ENCODE measurements around the gene LENEP. TPM values are rescaled to one million over a fixed set of nuclear protein-coding genes. Genes with fewer than 3 reads are reported as not detected.
A peak's percentile ranks its signal among the peaks of the same experiment; 100 is the strongest.

Gene LENEP
- total RNA-seq, 1 donor from 2014 or later = not detected

DNA sequence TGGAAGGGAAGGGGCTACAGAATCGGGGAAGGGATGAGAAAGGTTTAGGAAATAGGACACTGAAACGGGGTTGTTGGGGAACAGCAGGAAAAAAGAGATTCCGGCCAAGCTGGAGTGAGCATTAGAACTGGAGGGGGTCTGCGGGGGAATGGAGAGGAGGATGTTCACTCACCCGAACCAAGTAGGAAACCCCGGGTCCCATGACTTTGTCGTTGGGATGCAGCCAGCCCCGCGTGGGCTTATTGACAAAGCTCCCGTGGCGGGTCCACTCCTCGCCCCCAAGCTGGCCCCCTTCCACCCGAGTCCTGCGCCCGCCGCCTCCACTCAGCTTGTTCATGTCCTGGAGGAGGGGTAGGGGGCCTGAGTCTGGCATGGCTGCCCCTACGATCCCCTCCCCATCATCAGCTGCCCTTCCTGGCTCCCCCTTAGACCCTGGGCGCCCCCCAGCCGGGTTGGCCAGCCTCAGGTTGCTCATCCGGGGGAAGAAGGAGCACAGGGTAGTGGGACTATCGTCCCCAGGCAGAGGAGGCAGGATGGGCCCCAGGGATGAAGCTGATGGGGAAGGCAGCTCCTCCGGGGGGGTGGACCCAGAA lies 23.4 kb upstream of the LENEP start:
- Histone ChIP-seq H3K36me3 (no peaks in the 10 kb centered on the region), H3K79me2 (ENCODE audit: low read depth) (peaks cover 46% of the 10 kb centered on the region), H3K27me3 (no peaks in the 10 kb centered on the region), H4K20me1 (ENCODE audit: low read depth) (peaks cover 13% of the 10 kb centered on the region), H3K4me2 (peak overlapping the region; percentile 91), H3K4me3 (peak overlapping the region; percentile 51), H3K4me1 (peaks cover 35% of the 10 kb centered on the region), H3K9ac (peak overlapping the region; percentile 51), H3K9me3 (ENCODE audit: low read depth) (no peaks in the 10 kb centered on the region), H3K27ac (no peak overlapping the region), H3F3A (ENCODE audit: low read depth) (peaks cover 40% of the 10 kb centered on the region), H2AFZ (replicated peaks) (no peak overlapping the region)
- Mint-ChIP-seq H3K9me3 (no peaks in the 10 kb centered on the region), H3K27me3 (ENCODE audit: insufficient read depth, low read depth) (peaks cover 3% of the 10 kb centered on the region), H3K27ac (peak overlapping the region; percentile 38), H3K4me3 (peak overlapping the region; percentile 83), H3K36me3 (peaks cover 12% of the 10 kb centered on the region), H3K4me1 (peaks cover 40% of the 10 kb centered on the region)
- DNase-seq (ENCODE audit: low spot score) = peak; percentile 33
- no peak for TF ChIP-seq EZH2 (IDR thresholded peaks at IDR 0.05)
- TF ChIP-seq CTCF (IDR thresholded peaks at IDR 0.05) = no peak
- no peak for TF ChIP-seq EZH2phosphoT487 (IDR thresholded peaks at IDR 0.05)

DNA sequence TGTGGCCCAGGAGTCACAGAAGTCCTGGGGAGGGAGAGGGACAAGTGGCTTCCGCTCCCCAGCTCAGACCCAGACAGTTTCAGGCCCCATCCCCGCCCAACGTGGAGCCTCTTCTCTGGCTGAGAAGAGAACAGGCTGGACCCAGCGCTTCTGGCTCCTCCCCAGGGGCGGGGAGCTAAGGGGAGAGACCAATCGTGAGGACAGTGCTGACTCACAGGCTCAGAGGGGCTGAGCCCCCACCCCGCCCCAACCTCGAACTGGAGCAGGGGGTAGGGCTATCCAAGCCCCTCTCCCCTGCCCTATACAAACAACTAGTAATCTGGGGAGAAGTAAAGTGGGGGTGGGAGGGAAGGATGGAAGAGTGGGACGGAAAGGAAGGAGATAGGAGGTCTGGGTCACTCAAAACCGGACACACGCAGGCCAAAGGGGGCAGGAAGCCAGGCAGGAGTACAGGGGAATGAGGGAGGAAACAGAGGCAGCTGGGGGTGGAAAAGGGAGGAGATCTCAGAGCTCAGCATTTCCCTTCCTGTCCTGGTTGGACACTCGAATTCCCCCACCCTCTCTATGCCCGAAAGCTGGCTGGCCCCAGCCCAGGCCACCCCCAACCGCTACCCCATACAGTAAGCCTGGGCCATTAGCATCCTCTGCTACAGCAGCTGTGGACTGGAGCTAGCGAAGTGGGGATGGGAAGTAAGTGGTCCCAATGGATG lies 22.6 kb upstream of the LENEP start, which contains the start of gene SHC1:
SHC1 (minus strand) TSS at position 117 of the 710 bp plus-strand sequence. CDS start 221 bp downstream, outside the sequence.
- Histone ChIP-seq H3K4me1 (peaks cover 35% of the 10 kb centered on the region), H4K20me1 (ENCODE audit: low read depth) (peaks cover 14% of the 10 kb centered on the region), H3K4me2 (peak within 1 kb of the TSS; percentile 91), H3K79me2 (ENCODE audit: low read depth) (peaks cover 54% of the 10 kb centered on the region), H3K36me3 (no peaks in the 10 kb centered on the region), H3K9me3 (ENCODE audit: low read depth) (no peaks in the 10 kb centered on the region), H3K9ac (peak within 1 kb of the TSS; percentile 51), H3K27ac (peak within 1 kb of the TSS; percentile 43), H3K27me3 (no peaks in the 10 kb centered on the region), H2AFZ (replicated peaks) (no peak within 1 kb of the TSS), H3K4me3 (peak within 1 kb of the TSS; percentile 51), H3F3A (ENCODE audit: low read depth) (peaks cover 44% of the 10 kb centered on the region)
- TF ChIP-seq CTCF (IDR thresholded peaks at IDR 0.05) = no peak
- TF ChIP-seq EZH2phosphoT487 (IDR thresholded peaks at IDR 0.05) = no peak
- no peak for TF ChIP-seq EZH2 (IDR thresholded peaks at IDR 0.05)
- Mint-ChIP-seq H3K4me1 (peaks cover 40% of the 10 kb centered on the region), H3K27me3 (ENCODE audit: insufficient read depth, low read depth) (peaks cover 3% of the 10 kb centered on the region), H3K36me3 (peaks cover 7% of the 10 kb centered on the region), H3K9me3 (no peaks in the 10 kb centered on the region), H3K4me3 (peak within 1 kb of the TSS; percentile 83), H3K27ac (peak within 1 kb of the TSS; percentile 96)
- peak; percentile 96 for DNase-seq (ENCODE audit: low spot score)

GRCh38 chr1:154971341-154971998 lies 21.9 kb upstream of the LENEP start:
- Histone ChIP-seq H3K9me3 (ENCODE audit: low read depth) (no peaks in the 10 kb centered on the region), H3K4me1 (peaks cover 42% of the 10 kb centered on the region), H4K20me1 (ENCODE audit: low read depth) (peaks cover 21% of the 10 kb centered on the region), H3K36me3 (no peaks in the 10 kb centered on the region), H2AFZ (replicated peaks) (no peak overlapping the region), H3K79me2 (ENCODE audit: low read depth) (peaks cover 61% of the 10 kb centered on the region), H3K27ac (peak overlapping the region; percentile 43), H3F3A (ENCODE audit: low read depth) (peaks cover 44% of the 10 kb centered on the region), H3K9ac (no peak overlapping the region), H3K27me3 (no peaks in the 10 kb centered on the region), H3K4me2 (peak overlapping the region; percentile 91), H3K4me3 (peak overlapping the region; percentile 51)
- DNase-seq (ENCODE audit: low spot score) = no peak
- Mint-ChIP-seq H3K9me3 (no peaks in the 10 kb centered on the region), H3K4me3 (peak overlapping the region; percentile 83), H3K27ac (peak overlapping the region; percentile 96), H3K4me1 (peaks cover 40% of the 10 kb centered on the region), H3K36me3 (peaks cover 6% of the 10 kb centered on the region), H3K27me3 (ENCODE audit: insufficient read depth, low read depth) (peaks cover 3% of the 10 kb centered on the region)
- TF ChIP-seq EZH2 (IDR thresholded peaks at IDR 0.05) (no peak), EZH2phosphoT487 (IDR thresholded peaks at IDR 0.05) (no peak), CTCF (IDR thresholded peaks at IDR 0.05) (no peak)

All from neural progenitor cell (in vitro differentiated cells).